Fibroblast of lung (primary cell): Measurements from ENCODE around the gene MCOLN2. TPM values are rescaled to one million over a fixed set of nuclear protein-coding genes. Genes with fewer than 3 reads are reported as not detected.

Experiments used
- DNase-seq, 2 donors: peaks; one replicate each; pipeline versions ENCODE4 v3.0.0 to v3.0.0-alpha.2; 2010; ENCODE audit warnings: low read depth in 2 of 2
- H2AFZ ChIP-seq: 2 replicates; pipeline ENCODE4 v1.5.1; 2012; ENCODE audit warnings: low read length, control low read depth, inconsistent platforms
- H3K27ac ChIP-seq: 2 replicates; pipeline ENCODE4 v1.5.1; 2011; ENCODE audit warnings: low read length, control low read depth; ENCODE audit not compliant: insufficient read depth
- H3K27me3 ChIP-seq: 2 replicates; pipeline ENCODE4 v1.5.1; 2011; ENCODE audit warnings: mild to moderate bottlenecking, low read length; ENCODE audit not compliant: control insufficient read depth, insufficient read depth
- H3K36me3 ChIP-seq: 2 replicates; pipeline ENCODE4 v1.5.1; 2011; ENCODE audit warnings: low read length; ENCODE audit not compliant: control insufficient read depth, insufficient read depth
- H3K4me1 ChIP-seq: 2 replicates; pipeline ENCODE4 v1.5.1; 2011; ENCODE audit warnings: low read length; ENCODE audit not compliant: control insufficient read depth, insufficient read depth; ENCODE audit errors: extremely low read depth
- H3K4me2 ChIP-seq: 2 replicates; pipeline ENCODE4 v1.5.1; 2011; ENCODE audit warnings: low read length, control low read depth; ENCODE audit not compliant: insufficient read depth; ENCODE audit errors: extremely low read depth
- H3K4me3 ChIP-seq, 4 experiments: fragments of 200-600 bp in 1 of 4; sonication (generic) in 1 of 4; replicated peaks in 1 of 4; 2 replicates each; pipeline ENCODE4 v1.5.1; 2011 to 2016; ENCODE audit warnings: low read length in 4 of 4, low read depth in 3 of 4, mild to moderate bottlenecking in 3 of 4, control low read depth in 2 of 4, inconsistent platforms in 1 of 4, mixed read lengths in 1 of 4; ENCODE audit not compliant: insufficient read depth in 1 of 4; ENCODE audit errors: control extremely low read depth in 1 of 4
- H3K79me2 ChIP-seq: 2 replicates; pipeline ENCODE4 v1.5.1; 2012; ENCODE audit warnings: mild to moderate bottlenecking, low read length, inconsistent platforms; ENCODE audit not compliant: control insufficient read depth, insufficient read depth
- H3K9ac ChIP-seq: 2 replicates; pipeline ENCODE4 v1.5.1; 2011; ENCODE audit warnings: mild to moderate bottlenecking, low read length, control low read depth; ENCODE audit not compliant: insufficient read depth
- H3K9me3 ChIP-seq: 2 replicates; pipeline ENCODE4 v1.5.1; 2012; ENCODE audit warnings: low read depth, low read length; ENCODE audit not compliant: control insufficient read depth, insufficient read depth
- H4K20me1 ChIP-seq: 2 replicates; pipeline ENCODE4 v1.5.1; 2011; ENCODE audit warnings: low read length; ENCODE audit not compliant: control insufficient read depth, insufficient read depth; ENCODE audit errors: extremely low read depth
- EZH2 ChIP-seq: IDR thresholded peaks from 2 replicates; pipeline ENCODE4 v1.5.1; 2012; ENCODE audit warnings: low read length, control low read depth, mild to moderate bottlenecking; ENCODE audit errors: missing control alignments
- polyA plus RNA-seq, 2 donors: library from polyadenylated mRNA; depleted of rRNA in 1 of 2; stranded (reverse) in 1 of 2; unstranded in 1 of 2; fragments of >200 nt; gene quantifications; 2 replicates each; pipeline ENCODE4 v1.2.1, GENCODE V29; 2011 to 2012; ENCODE audit warnings: missing spikeins in 1 of 2
- total RNA-seq: library from RNA; depleted of rRNA; stranded (reverse); fragments of >200 nt; gene quantifications from 2 replicates; pipeline ENCODE4 v1.2.1, GENCODE V29; 2014
- TF ChIP-seq, protein P1 (sequence below), 2 donors: IDR thresholded peaks in 1 of 2; conservative IDR thresholded peaks in 1 of 2; 1 replicate in 1 of 2; 2 replicates in 1 of 2; pipeline ENCODE4 v1.5.1; 2011 to 2012; ENCODE audit warnings: low read length in 2 of 2, control low read depth in 1 of 2, inconsistent platforms in 1 of 2, low read depth in 1 of 2, mild to moderate bottlenecking in 1 of 2

MCOLN2 gene
- total and polyA plus RNA-seq, 2 donors (not counting 1 experiment from before 2014, with no cell fraction given): 0.44 to 1.5 TPM

DNA sequence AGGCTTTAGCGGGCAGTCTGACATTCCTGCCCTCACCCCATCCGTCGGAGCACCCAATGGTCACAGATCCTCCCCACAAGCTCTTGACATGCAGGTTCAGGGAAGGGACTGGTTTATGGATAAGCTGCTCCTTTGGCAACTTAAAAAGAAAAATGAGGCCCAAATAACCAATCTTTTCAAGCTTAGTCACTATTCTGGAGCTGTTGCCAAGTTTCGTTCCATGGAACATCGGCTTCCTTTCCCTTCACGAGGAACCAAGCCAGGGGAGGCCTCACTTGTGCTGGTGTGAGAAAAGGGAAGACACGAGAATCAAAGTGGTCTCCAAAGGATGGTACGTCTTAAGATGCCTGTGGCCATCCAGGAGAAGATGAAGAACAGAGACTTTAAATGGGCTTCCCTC lies 57.8 kb downstream of the MCOLN2 start:
- no peak for TF ChIP-seq EZH2
- TF ChIP-seq, protein P1, sequence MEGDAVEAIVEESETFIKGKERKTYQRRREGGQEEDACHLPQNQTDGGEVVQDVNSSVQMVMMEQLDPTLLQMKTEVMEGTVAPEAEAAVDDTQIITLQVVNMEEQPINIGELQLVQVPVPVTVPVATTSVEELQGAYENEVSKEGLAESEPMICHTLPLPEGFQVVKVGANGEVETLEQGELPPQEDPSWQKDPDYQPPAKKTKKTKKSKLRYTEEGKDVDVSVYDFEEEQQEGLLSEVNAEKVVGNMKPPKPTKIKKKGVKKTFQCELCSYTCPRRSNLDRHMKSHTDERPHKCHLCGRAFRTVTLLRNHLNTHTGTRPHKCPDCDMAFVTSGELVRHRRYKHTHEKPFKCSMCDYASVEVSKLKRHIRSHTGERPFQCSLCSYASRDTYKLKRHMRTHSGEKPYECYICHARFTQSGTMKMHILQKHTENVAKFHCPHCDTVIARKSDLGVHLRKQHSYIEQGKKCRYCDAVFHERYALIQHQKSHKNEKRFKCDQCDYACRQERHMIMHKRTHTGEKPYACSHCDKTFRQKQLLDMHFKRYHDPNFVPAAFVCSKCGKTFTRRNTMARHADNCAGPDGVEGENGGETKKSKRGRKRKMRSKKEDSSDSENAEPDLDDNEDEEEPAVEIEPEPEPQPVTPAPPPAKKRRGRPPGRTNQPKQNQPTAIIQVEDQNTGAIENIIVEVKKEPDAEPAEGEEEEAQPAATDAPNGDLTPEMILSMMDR (conservative IDR thresholded peaks at IDR 0.05 in 1 of 2, IDR thresholded peaks at IDR 0.05 in 1 of 2; ENCODE audit: low read depth in 1 of 2, low read length in 2 of 2): no peak
- peak overlapping the region; percentile 19 for H2AFZ ChIP-seq

DNA sequence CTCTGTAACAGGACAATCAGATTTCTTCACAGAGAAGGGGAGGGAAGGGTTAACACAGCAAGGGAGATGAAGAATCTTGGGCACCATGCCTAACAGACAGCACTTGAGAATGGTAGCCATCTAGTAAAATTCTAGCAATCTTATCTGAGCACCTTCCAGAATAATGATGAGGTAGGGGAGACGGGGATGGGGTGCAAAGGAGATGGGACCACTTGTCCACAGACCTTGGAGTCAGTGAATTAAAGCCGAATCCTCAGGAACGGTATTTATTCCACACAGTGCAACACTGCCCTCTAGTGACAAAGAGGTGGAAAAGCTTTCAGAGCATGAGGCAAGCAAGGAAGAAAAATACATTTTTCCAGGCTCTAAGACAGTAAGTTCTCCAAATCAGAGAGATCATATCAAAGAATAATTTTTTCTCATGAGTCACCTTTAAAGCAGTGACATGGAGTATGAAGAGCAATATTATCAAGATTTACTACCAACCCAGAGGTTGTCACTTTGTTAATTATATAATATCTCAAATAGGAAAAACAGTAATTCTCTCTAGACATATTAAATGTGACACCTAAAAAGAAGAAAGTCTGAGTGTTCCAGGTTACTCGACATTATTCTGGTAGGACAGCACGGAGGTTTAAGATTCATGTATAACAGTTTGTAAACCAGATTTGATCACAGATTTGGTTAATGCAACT lies 60.6 kb downstream of the MCOLN2 start:
- Histone ChIP-seq H3K27ac (no peak overlapping the region), H3K79me2 (no peaks in the 10 kb centered on the region), H3K4me2 (no peak overlapping the region), H3K9ac (no peak overlapping the region), H3K36me3 (no peaks in the 10 kb centered on the region), H4K20me1 (no peaks in the 10 kb centered on the region), H2AFZ (no peak overlapping the region), H3K4me1 (no peaks in the 10 kb centered on the region), H3K9me3 (no peaks in the 10 kb centered on the region), H3K4me3 (no peak overlapping the region), H3K27me3 (no peaks in the 10 kb centered on the region)
- peak; percentile 57 to 80 for DNase-seq
- TF ChIP-seq, protein P1 (conservative IDR thresholded peaks at IDR 0.05 in 1 of 2, IDR thresholded peaks at IDR 0.05 in 1 of 2; ENCODE audit: low read depth in 1 of 2, low read length in 2 of 2): peak; percentile 85 to 92
- TF ChIP-seq EZH2: no peak

More for the DNA sequence above, 57.8 kb downstream of the MCOLN2 start:
- Histone ChIP-seq H3K36me3 (no peaks in the 10 kb centered on the region), H4K20me1 (no peaks in the 10 kb centered on the region), H3K4me1 (no peaks in the 10 kb centered on the region), H3K4me2 (no peak overlapping the region), H3K79me2 (no peaks in the 10 kb centered on the region), H3K9ac (no peak overlapping the region), H3K27me3 (peaks cover 4% of the 10 kb centered on the region), H3K27ac (no peak overlapping the region), H3K4me3 (no peak overlapping the region), H3K9me3 (no peaks in the 10 kb centered on the region)
- DNase-seq: peak; percentile 58 to 61

DNA sequence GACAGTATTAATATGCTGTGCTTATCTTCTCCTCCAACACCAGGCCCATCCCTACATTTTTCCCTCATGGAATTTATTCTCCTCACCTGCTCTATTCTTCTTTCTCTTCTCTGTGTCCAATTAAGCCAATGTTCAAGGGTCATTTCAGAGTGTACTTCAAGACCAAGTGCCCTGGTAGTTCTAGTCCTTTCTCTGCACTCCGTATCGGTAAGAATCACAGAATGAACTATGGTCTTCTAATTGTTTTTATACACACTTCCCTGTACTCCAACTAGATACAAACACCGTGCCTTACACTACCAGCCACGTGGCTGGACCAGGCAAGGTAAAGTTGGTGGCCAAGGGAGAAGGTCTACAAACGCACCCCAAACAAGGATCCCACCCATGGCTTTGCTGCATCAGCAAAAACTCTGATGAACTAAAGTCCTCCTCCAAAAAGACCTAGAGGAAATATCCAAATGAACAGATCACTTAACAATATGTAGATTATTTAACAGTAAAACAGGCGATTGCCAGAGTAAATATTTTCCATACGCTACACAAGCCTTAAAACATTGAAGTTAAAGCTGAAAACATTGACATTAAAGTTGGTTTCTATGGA lies 63.8 kb downstream of the MCOLN2 start:
- no peaks in the 10 kb centered on the region for H3K4me1 ChIP-seq
- no peak overlapping the region for H3K9ac ChIP-seq
- H3K27ac ChIP-seq: no peak overlapping the region
- no peaks in the 10 kb centered on the region for H3K79me2 ChIP-seq
- DNase-seq: no peak
- no peak overlapping the region for H2AFZ ChIP-seq
- no peak for TF ChIP-seq EZH2
- no peaks in the 10 kb centered on the region for H3K36me3 ChIP-seq
- no peak overlapping the region for H3K4me2 ChIP-seq
- H3K4me3 ChIP-seq: no peak overlapping the region
- no peaks in the 10 kb centered on the region for H3K27me3 ChIP-seq
- no peaks in the 10 kb centered on the region for H4K20me1 ChIP-seq
- H3K9me3 ChIP-seq: no peaks in the 10 kb centered on the region
